GM06990 (cell line): ENCODE data around the gene RBPMS2.

Experiments used
- DNase-seq: peaks from one replicate; pipeline ENCODE4 v3.0.0-alpha.2; 2011; ENCODE audit not compliant: insufficient read length; ENCODE audit errors: extremely low read depth
- H3K27me3 ChIP-seq: replicated peaks from 2 replicates; pipeline ENCODE4 v1.6.0; 2011; ENCODE audit warnings: low read length; ENCODE audit not compliant: control insufficient read depth, insufficient read depth
- H3K36me3 ChIP-seq: 2 replicates; pipeline ENCODE4 v1.5.1; 2011; ENCODE audit warnings: low read length; ENCODE audit not compliant: control insufficient read depth, insufficient read depth
- H3K4me3 ChIP-seq: replicated peaks from 2 replicates; pipeline ENCODE4 v1.5.1; 2011; ENCODE audit warnings: low read depth, mild to moderate bottlenecking, control low read depth, low read length
- CTCF ChIP-seq: IDR thresholded peaks from 2 replicates; pipeline ENCODE4 v1.5.1; 2011; ENCODE audit warnings: low read length, control low read depth, mild to moderate bottlenecking, inconsistent platforms; ENCODE audit not compliant: insufficient read depth, poor library complexity, severe bottlenecking

Gene RBPMS2

GRCh38 chr15:64710676-64711428 lies 64.5 kb downstream of the RBPMS2 start:
- no peak for TF ChIP-seq CTCF
- no peak for DNase-seq
- Histone ChIP-seq H3K4me3 (no peak overlapping the region), H3K36me3 (no peaks in the 10 kb centered on the region), H3K27me3 (no peaks in the 10 kb centered on the region)

GRCh38 chr15:64706011-64706911 lies 69.1 kb downstream of the RBPMS2 start:
- H3K4me3 ChIP-seq, result no peak overlapping the region
- TF ChIP-seq CTCF, result no peak
- no peak for DNase-seq
- no peaks in the 10 kb centered on the region for H3K27me3 ChIP-seq
- H3K36me3 ChIP-seq, result no peaks in the 10 kb centered on the region

- TF ChIP-seq CTCF, result no peak
- no peak for DNase-seq
- no peak overlapping the region for H3K4me3 ChIP-seq
- no peaks in the 10 kb centered on the region for H3K36me3 ChIP-seq
- H3K27me3 ChIP-seq, result no peaks in the 10 kb centered on the region
Observed at GRCh38 chr15:64705006-64705405, 70.4 kb downstream of the RBPMS2 start.

GRCh38 chr15:64703632-64703959 lies 71.8 kb downstream of the RBPMS2 start:
- Histone ChIP-seq H3K27me3 (no peaks in the 10 kb centered on the region), H3K4me3 (peak overlapping the region; percentile 75), H3K36me3 (no peaks in the 10 kb centered on the region)
- TF ChIP-seq CTCF, result no peak
- DNase-seq, result no peak

- peak; percentile 92 for DNase-seq
- no peaks in the 10 kb centered on the region for H3K27me3 ChIP-seq
- peak overlapping the region; percentile 91 for H3K4me3 ChIP-seq
- TF ChIP-seq CTCF, result no peak
- no peaks in the 10 kb centered on the region for H3K36me3 ChIP-seq
Observed at GRCh38 chr15:64702816-64703631, 72.4 kb downstream of the RBPMS2 start.
